T follicular helper cell (primary cell): ENCODE results near the gene NEU4.

Source experiments
- DNase-seq: peaks from one replicate; pipeline ENCODE4 v3.0.0-alpha.2; 2020; ENCODE audit warnings: low read depth

Gene NEU4

GRCh38 chr2:241863536-241863954 lies 54.6 kb downstream of the NEU4 start:
- DNase-seq = no peak

GRCh38 chr2:241864168-241864849 lies 55.3 kb downstream of the NEU4 start:
- no peak for DNase-seq

- DNase-seq = no peak
Measured at GRCh38 chr2:241864850-241865213, 55.8 kb downstream of the NEU4 start.

GRCh38 chr2:241865416-241865956 lies 56.5 kb downstream of the NEU4 start:
- no peak for DNase-seq

- DNase-seq = no peak
Measured at GRCh38 chr2:241865957-241866789, 57.2 kb downstream of the NEU4 start.
